Activated CD4-positive, CD25-positive, alpha-beta regulatory T cell treated with anti-CD3 and anti-CD28 coated beads, Interleukin-2, amount 50 U/mL, for 72 hours (primary cell): ENCODE results near the gene FIGNL2.
"Not testable (repeated sequence)": the region's sequence is repeated elsewhere in the genome, so short reads cannot be mapped to it uniquely, and the experiment has no call there.

Experiments
- DNase-seq: peaks from one replicate; pipeline ENCODE4 v3.0.0; 2021

The FIGNL2 gene

GRCh38 chr12:51814311-51815088, 34.0 kb downstream of the FIGNL2 start:
- DNase-seq = peak; percentile 79

- no peak for DNase-seq
Observed at GRCh38 chr12:51813931-51814310, 34.6 kb downstream of the FIGNL2 start.

DNA sequence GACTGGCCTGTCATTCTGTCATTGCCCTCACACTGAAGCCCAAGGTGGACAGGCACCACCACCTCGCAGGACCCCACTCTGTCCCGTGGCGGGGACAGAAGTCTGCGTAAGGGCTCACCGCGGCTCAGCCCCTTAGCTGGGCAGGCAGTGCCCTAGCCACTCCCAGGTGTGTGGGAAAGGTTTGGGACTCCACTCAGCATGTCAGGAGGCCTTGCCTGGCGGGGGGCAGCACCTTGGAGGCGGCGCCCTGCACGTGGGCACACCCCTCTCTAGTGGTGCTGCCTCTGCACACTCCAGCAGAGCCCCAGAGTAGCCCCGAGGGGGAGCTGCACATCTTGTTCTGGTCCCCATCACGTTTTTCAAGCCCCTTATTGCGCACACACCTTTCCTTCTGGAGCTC, 35.6 kb downstream of the FIGNL2 start:
- DNase-seq = no peak

GRCh38 chr12:51811203-51812202, 37.0 kb downstream of the FIGNL2 start:
- DNase-seq = no peak

DNA sequence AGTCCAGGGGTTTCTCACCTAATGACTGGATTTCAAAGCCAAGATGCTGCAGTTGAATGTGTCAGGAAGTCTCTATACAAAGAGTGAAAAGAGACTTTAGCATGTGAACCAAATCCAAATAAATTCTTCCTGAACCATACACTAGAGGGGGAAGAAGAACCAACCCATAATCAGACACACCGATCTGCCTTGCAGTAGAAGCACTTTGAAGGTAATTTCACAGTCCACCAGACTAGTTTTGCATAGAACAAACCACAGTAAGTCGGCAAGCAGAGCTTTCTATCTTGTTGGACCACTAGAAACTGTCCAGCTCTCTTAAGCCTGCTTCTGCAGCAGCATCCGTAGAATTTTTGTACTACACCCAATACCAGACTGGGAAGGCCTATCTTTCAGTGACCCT, 39.3 kb downstream of the FIGNL2 start:
- DNase-seq = no peak

DNA sequence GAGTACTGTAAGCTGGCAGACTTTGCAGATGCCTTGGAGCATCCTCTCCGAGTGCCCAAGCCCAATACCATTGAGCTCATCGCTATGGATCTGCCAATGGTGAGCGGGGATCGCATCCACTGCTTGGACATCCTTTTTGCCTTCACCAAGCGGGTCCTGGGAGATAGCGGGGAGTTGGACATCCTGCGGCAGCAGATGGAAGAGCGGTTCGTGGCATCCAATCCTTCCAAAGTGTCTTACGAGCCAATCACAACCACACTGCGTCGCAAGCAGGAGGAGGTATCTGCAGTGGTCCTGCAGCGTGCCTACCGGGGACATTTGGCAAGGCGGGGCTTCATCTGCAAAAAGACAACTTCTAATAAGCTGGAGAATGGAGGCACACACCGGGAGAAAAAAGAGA, 41.6 kb downstream of the FIGNL2 start:
- DNase-seq = no peak

- DNase-seq = no peak
Observed at GRCh38 chr12:51801027-51801426, 47.5 kb downstream of the FIGNL2 start.

DNA sequence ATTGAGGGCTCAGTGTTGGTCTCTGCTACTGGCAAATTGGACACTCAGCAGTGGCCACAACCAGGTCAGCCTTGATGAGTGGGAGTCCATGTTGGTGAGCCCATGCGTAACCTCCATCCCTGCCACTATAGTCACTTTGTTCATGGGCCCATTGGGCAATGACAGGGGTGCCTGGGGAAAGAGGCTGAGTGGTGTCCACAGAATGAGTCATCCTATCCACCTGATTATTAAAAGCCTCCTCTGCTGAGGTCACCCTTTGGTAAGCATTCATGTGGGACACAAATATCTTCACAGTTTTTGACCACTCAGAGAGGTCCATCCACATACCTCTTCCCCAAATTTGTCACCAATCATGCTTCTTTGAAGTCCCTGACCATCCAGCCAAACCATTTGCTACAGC, 50.0 kb downstream of the FIGNL2 start:
- DNase-seq = no peak

DNA sequence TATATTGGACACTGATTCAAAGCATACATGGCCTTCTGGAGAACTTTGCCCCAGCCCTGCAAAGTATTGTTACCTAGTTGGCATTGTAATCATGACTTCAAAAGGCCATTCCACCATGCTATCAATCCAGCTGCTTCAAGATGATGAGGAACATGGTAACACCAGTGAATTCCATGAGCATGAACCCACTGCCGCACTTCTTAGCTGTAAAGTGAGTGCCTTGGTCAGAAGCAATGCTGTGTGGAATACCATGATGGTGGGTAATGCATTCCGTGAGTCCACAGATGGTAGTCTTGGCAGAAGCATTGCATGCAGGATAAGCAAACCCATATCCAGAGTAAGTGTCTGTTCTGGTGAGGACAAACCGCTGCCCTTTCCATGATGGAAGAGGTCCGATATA, 50.5 kb downstream of the FIGNL2 start:
- DNase-seq = not testable (repeated sequence)

DNA sequence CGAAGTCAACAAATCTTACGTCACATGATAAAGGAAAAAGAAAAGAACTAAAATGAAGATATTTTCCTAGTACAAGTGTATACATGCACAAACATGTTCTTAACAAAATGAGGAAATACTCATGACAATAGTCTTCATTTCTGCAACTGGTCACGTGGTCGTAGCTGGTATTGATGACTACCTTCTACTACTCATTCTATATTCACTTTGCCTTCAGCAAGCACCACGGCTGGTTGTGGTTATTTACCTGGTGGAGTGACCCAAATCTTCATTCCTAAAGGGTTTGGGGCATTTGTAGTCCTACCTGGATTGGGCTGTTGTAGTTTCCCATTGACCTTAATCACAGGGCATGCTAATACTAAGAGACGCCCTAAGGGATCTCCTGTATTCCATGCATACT, 51.2 kb downstream of the FIGNL2 start:
- DNase-seq = no peak

- DNase-seq = no peak
Observed at GRCh38 chr12:51793201-51793600, 55.3 kb downstream of the FIGNL2 start.

DNA sequence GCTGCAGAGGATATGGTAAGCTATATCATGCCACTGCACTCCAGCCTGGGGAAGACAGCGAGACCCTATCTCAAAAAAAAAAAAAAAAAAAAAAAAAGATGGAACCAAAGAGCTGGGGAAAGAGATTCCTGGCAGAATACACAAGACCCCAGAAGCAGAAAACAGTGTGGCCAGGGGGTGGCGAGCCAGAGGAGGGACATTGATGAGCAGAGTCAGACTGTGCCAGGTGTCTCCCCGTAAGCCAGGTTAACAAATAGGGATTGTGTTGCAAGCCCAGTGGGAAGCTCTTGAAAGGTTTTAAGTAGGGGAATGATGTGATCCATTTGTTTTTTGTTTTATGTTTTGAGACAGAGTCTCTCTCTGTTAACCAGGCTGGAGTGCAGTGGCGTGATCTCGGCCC, 56.1 kb downstream of the FIGNL2 start:
- DNase-seq = no peak

GRCh38 chr12:51788876-51789275, 59.6 kb downstream of the FIGNL2 start:
- DNase-seq = no peak

- DNase-seq = no peak
Observed at GRCh38 chr12:51785906-51786305, 62.6 kb downstream of the FIGNL2 start.

GRCh38 chr12:51784688-51785087, 63.8 kb downstream of the FIGNL2 start:
- DNase-seq = no peak

DNA sequence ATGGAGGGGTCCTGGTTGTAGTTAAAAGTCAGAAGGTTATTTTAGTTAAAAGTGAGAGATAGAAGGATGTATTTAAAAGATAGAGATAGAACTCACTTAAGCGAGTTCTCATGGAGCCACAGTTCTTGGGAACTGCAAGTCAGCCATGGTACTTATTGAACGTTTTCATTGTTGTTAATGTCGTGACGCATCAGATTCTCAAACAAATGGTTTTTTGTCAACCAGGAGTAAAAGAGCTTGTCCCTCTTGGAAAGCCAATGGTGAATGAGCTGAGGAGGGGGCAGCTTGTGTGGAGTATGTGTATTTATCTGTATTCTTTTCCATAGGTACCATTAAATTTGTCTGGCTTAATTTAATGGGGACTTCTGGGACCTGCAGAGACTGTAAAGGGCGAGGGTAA, 68.6 kb downstream of the FIGNL2 start:
- DNase-seq = no peak

- DNase-seq = no peak
Observed at GRCh38 chr12:51777973-51778372, 70.5 kb downstream of the FIGNL2 start.

DNA sequence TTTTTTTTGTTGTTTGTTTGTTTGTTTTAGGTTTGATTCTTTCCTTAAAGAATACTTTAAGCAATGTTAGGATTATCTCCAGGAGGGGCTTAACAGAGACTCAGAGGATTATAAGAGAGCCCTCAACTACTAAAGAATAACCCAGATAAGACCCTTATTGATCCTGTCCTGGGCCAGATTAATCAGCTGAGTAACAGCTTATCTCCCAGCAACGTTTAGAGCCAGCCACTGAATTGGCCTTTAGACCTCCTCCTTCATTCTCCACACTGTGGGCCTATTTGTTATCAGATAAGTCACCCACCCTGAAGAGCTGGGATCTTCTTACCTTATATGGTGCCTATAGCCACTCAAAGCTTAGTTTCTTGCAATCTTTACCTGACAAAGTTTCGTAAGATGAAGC, 71.1 kb downstream of the FIGNL2 start:
- DNase-seq = no peak

- no peak for DNase-seq
Observed at GRCh38 chr12:51774933-51775332, 73.6 kb downstream of the FIGNL2 start.

- DNase-seq = no peak
Observed at GRCh38 chr12:51773145-51773869, 75.2 kb downstream of the FIGNL2 start.

- DNase-seq = no peak
Observed at GRCh38 chr12:51771008-51771407, 77.5 kb downstream of the FIGNL2 start.
